Measurements from ENCODE around the gene SRP68.

The SRP68 gene

DNA sequence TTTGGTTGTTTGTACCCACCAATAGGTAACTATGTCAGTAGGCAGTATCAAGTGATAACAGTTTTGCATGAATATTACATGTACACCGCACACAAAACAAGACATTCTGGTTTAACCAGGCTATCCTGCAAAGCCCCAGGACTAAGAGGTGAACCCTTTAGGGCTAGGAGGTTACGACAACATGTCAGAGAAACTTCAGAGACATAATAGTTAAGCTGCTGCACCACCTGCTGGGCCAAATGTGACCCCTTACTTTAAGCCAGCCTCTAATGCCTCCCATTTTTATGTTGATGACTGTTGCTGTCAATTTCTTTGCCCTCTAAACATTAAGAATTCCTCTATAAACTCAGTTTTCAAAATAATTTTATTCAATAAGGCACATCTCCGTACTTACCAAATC is 15.4 kb downstream of the SRP68 start:
- Histone ChIP-seq H3K36me3 (ENCODE audit: control insufficient read depth in 1 of 2, insufficient read depth in 2 of 2, low read length in 2 of 2) (peaks cover 43 to 87% of the 10 kb centered on the region in 2 donors), H3K4me3 (ENCODE audit: low read depth in 1 of 2, low read length in 2 of 2) (no peak overlapping the region), H3K27me3 (ENCODE audit: control insufficient read depth in 1 of 2, insufficient read depth in 2 of 2, low read length in 2 of 2) (no peaks in the 10 kb centered on the region), H3K4me1 (ENCODE audit: control insufficient read depth in 1 of 2, insufficient read depth in 2 of 2, low read length in 2 of 2) (no peaks in the 10 kb centered on the region), H3K9me3 (ENCODE audit: control insufficient read depth in 1 of 2, low read length in 2 of 2) (no peaks in the 10 kb centered on the region), H3K27ac (ENCODE audit: low read depth, low read length) (no peak overlapping the region), H3K9ac (ENCODE audit: low read depth in 1 of 2, low read length in 2 of 2) (no peak overlapping the region)

DNA sequence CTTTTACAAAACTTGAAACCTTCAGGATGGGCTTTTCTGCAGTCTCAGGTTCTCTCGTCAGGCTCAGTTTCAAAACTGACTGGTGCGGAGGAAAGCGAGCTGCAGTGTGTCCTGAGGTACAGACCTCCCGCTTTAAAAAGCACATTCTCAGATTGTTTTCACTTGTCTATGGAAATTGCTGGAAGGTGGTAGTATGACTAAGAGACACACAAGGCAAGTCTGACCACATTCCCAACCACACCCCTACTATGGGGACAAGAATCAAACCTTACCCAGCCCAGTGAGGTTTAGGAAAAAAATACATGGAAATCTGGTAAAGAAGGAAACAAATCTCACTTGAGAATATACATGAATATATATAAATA is 18.2 kb downstream of the SRP68 start:
- peaks cover 37 to 86% of the 10 kb centered on the region in 2 donors for H3K36me3 ChIP-seq (ENCODE audit: control insufficient read depth in 1 of 2, insufficient read depth in 2 of 2, low read length in 2 of 2)
- no peaks in the 10 kb centered on the region for H3K9me3 ChIP-seq (ENCODE audit: control insufficient read depth in 1 of 2, low read length in 2 of 2)
- no peaks in the 10 kb centered on the region for H3K4me1 ChIP-seq (ENCODE audit: control insufficient read depth in 1 of 2, insufficient read depth in 2 of 2, low read length in 2 of 2)
- no peak overlapping the region for H3K9ac ChIP-seq (ENCODE audit: low read depth in 1 of 2, low read length in 2 of 2)
- H3K27ac ChIP-seq (ENCODE audit: low read depth, low read length): no peak overlapping the region
- H3K27me3 ChIP-seq (ENCODE audit: control insufficient read depth in 1 of 2, insufficient read depth in 2 of 2, low read length in 2 of 2): no peaks in the 10 kb centered on the region
- H3K4me3 ChIP-seq (ENCODE audit: low read depth in 1 of 2, low read length in 2 of 2): no peak overlapping the region

DNA sequence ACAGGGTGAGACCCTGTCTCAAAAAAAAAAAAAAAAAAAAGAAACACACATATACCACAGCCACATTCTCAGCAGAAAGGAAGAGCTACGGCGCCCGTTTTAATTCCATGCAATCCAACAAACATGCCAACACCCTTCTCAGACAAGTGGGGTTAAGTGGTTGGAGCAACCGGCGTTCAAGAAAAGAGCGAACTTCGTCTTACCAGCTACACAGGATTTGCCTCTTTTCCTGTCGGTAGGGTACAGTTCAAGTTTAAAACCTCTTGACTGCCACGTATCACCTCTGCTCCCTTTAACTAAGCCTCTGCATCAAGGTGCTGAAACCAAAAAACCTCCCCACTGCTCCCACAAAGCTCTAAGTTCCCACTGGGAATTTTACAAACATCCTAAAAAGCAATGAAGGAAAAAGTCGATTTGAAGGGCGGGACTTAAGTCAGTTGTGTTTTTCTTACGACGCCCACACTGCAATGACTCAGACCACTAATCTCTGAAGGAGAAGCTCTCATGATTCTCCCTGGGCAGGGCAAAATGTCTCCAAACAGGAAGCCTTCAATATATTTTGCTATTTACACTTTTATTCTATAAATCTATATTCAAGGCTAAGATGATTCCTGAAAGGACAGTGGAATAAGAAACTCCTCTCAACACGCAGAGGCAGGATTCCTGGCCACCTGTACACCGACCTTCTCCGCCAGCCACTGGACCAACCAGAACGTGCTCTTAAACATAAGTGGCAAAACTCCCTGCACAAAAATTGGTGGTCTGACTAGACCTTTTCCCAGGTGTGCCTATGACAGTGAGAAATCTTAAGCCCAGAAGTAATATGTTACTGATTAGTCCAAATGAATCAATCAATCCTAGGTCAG is 18.8 kb downstream of the SRP68 start:
- Histone ChIP-seq H3K9me3 (ENCODE audit: control insufficient read depth in 1 of 2, low read length in 2 of 2) (no peaks in the 10 kb centered on the region), H3K9ac (ENCODE audit: low read depth in 1 of 2, low read length in 2 of 2) (no peak overlapping the region), H3K36me3 (ENCODE audit: control insufficient read depth in 1 of 2, insufficient read depth in 2 of 2, low read length in 2 of 2) (peaks cover 37 to 87% of the 10 kb centered on the region in 2 donors), H3K27ac (ENCODE audit: low read depth, low read length) (no peak overlapping the region), H3K4me3 (ENCODE audit: low read depth in 1 of 2, low read length in 2 of 2) (no peak overlapping the region), H3K4me1 (ENCODE audit: control insufficient read depth in 1 of 2, insufficient read depth in 2 of 2, low read length in 2 of 2) (no peaks in the 10 kb centered on the region), H3K27me3 (ENCODE audit: control insufficient read depth in 1 of 2, insufficient read depth in 2 of 2, low read length in 2 of 2) (no peaks in the 10 kb centered on the region)

DNA sequence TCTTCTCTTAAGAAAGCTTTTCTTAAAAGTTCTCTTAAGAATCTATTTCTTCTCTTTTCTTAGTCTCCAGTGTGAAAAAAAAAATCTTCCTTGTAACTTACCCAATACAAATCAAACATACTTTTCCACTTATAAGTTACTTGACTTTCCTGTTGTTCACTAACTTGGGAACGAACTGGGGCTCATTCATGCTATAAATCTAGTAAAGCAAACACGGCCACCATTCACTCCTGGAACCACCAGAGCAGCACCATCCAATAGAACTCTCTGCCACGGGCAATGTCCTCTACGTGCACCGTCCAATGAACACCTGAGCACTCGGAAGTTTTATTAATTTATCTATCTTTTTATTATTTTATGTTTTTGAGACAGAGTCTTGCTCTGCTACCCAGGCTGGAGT is 20.8 kb downstream of the SRP68 start:
- H3K27ac ChIP-seq (ENCODE audit: low read depth, low read length): no peak overlapping the region
- H3K27me3 ChIP-seq (ENCODE audit: control insufficient read depth in 1 of 2, insufficient read depth in 2 of 2, low read length in 2 of 2): no peaks in the 10 kb centered on the region
- H3K4me3 ChIP-seq (ENCODE audit: low read depth in 1 of 2, low read length in 2 of 2): no peak overlapping the region
- H3K9me3 ChIP-seq (ENCODE audit: control insufficient read depth in 1 of 2, low read length in 2 of 2): no peaks in the 10 kb centered on the region
- no peak overlapping the region for H3K9ac ChIP-seq (ENCODE audit: low read depth in 1 of 2, low read length in 2 of 2)
- H3K36me3 ChIP-seq (ENCODE audit: control insufficient read depth in 1 of 2, insufficient read depth in 2 of 2, low read length in 2 of 2): peaks cover 32 to 85% of the 10 kb centered on the region in 2 donors
- H3K4me1 ChIP-seq (ENCODE audit: control insufficient read depth in 1 of 2, insufficient read depth in 2 of 2, low read length in 2 of 2): no peaks in the 10 kb centered on the region

DNA sequence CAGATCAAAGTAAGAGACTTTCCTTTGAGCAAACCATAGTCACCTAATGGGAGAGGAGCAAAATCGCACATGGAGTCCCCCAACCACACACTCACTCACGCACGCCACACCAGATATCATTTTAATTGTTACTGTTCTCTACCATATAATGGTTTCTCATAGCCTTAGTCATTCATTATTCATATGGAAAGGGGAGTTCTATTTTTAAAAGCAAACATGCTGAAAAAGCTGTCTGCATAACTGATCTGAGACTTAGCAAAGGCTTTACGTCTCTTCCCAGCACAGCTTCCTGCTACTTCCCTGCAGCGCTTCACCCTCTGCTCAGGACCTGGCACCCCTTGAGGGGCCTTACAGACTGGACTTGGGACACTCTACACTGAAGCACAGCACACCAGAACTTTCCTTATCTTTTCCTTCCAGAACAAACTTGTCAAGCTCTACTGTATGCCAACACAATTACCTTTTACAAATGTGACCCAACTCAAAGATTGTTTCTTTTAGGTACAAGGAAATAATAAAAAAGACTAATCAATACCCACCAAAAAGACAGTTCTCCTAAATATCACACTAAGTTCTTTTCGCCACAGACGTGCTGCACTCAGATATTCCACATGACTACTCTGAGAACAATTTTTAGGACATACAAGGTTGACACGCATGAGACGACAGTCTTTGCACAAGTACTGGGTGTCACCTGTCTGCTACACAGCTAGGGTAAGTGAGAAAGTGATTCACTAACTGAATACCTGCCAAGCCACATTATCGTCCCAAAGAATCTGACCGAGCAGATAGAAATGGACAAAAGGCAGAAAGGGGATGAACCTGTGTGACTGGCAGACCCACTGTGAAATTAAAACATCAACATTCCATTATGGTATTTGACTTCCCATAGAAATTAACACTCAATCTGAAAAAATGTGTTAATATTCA is 21.5 kb downstream of the SRP68 start:
- no peaks in the 10 kb centered on the region for H3K4me1 ChIP-seq (ENCODE audit: control insufficient read depth in 1 of 2, insufficient read depth in 2 of 2, low read length in 2 of 2)
- peaks cover 24 to 85% of the 10 kb centered on the region in 2 donors for H3K36me3 ChIP-seq (ENCODE audit: control insufficient read depth in 1 of 2, insufficient read depth in 2 of 2, low read length in 2 of 2)
- H3K27me3 ChIP-seq (ENCODE audit: control insufficient read depth in 1 of 2, insufficient read depth in 2 of 2, low read length in 2 of 2): no peaks in the 10 kb centered on the region
- H3K27ac ChIP-seq (ENCODE audit: low read depth, low read length): no peak overlapping the region
- H3K4me3 ChIP-seq (ENCODE audit: low read depth in 1 of 2, low read length in 2 of 2): no peak overlapping the region
- no peak overlapping the region for H3K9ac ChIP-seq (ENCODE audit: low read depth in 1 of 2, low read length in 2 of 2)
- no peaks in the 10 kb centered on the region for H3K9me3 ChIP-seq (ENCODE audit: control insufficient read depth in 1 of 2, low read length in 2 of 2)

DNA sequence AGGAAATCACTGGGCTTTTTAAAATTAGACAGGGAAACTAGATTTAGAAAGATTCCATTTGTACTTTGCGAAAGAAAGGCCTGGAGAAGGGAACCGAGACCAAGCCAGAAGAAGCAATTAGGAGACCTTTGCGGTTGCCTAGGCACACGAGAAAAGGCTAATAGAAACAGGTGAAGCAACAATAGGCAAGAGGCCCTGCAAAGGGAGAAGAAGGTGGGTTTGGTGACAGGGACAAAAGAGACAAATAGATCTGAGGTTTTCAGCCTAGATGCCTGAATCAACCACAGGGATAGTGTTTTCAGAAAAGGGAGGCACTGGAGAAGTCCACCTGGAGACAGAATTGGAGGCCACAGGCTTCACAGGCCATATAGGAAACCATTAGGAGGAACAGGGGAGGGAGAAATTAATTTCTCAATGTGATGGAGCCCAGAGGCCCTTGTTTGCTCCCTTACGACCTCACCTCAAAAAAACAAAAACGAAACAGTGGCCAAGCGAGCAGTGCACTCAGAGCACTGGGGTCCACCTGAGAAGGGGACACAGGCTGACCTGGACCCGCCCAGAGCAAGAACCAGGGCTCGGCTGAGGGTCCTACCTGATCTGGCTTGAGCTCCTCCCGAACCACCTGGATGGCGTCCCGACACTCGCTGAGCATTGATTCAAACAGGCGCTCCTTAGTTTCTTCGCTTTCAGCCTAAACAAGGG is 22.3 kb downstream of the SRP68 start:
- no peaks in the 10 kb centered on the region for H3K4me1 ChIP-seq (ENCODE audit: control insufficient read depth in 1 of 2, insufficient read depth in 2 of 2, low read length in 2 of 2)
- H3K27me3 ChIP-seq (ENCODE audit: control insufficient read depth in 1 of 2, insufficient read depth in 2 of 2, low read length in 2 of 2): no peaks in the 10 kb centered on the region
- no peak overlapping the region for H3K4me3 ChIP-seq (ENCODE audit: low read depth in 1 of 2, low read length in 2 of 2)
- no peak overlapping the region for H3K9ac ChIP-seq (ENCODE audit: low read depth in 1 of 2, low read length in 2 of 2)
- no peak overlapping the region for H3K27ac ChIP-seq (ENCODE audit: low read depth, low read length)
- H3K9me3 ChIP-seq (ENCODE audit: control insufficient read depth in 1 of 2, low read length in 2 of 2): no peaks in the 10 kb centered on the region
- peaks cover 24 to 87% of the 10 kb centered on the region in 2 donors for H3K36me3 ChIP-seq (ENCODE audit: control insufficient read depth in 1 of 2, insufficient read depth in 2 of 2, low read length in 2 of 2)

DNA sequence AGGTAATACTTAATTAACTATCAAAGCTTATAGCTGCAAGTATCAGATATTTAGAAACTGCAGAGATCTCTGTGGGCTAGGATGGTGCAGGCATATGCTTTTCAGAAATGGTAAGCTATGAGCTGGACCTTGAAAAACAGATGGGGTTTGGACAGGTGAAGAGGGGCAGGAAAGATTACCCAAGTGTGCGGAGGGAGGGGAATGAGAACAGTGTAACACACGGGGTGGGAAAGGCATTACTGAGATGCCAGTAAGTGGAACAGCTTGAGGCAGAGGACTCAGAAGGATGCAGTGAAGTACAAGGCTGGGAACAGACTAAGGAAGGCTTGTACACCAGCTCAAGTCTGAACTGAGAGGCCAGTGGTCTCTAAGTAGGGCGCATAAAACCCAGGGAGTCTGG is 23.1 kb downstream of the SRP68 start:
- Histone ChIP-seq H3K36me3 (ENCODE audit: control insufficient read depth in 1 of 2, insufficient read depth in 2 of 2, low read length in 2 of 2) (peaks cover 27 to 89% of the 10 kb centered on the region in 2 donors), H3K4me3 (ENCODE audit: low read depth in 1 of 2, low read length in 2 of 2) (no peak overlapping the region), H3K9me3 (ENCODE audit: control insufficient read depth in 1 of 2, low read length in 2 of 2) (no peaks in the 10 kb centered on the region), H3K27ac (ENCODE audit: low read depth, low read length) (no peak overlapping the region), H3K4me1 (ENCODE audit: control insufficient read depth in 1 of 2, insufficient read depth in 2 of 2, low read length in 2 of 2) (no peaks in the 10 kb centered on the region), H3K27me3 (ENCODE audit: control insufficient read depth in 1 of 2, insufficient read depth in 2 of 2, low read length in 2 of 2) (no peaks in the 10 kb centered on the region), H3K9ac (ENCODE audit: low read depth in 1 of 2, low read length in 2 of 2) (no peak overlapping the region)

- Histone ChIP-seq H3K27ac (ENCODE audit: low read depth, low read length) (no peak overlapping the region), H3K4me1 (ENCODE audit: control insufficient read depth in 1 of 2, insufficient read depth in 2 of 2, low read length in 2 of 2) (no peaks in the 10 kb centered on the region), H3K4me3 (ENCODE audit: low read depth in 1 of 2, low read length in 2 of 2) (no peak overlapping the region), H3K27me3 (ENCODE audit: control insufficient read depth in 1 of 2, insufficient read depth in 2 of 2, low read length in 2 of 2) (no peaks in the 10 kb centered on the region), H3K9ac (ENCODE audit: low read depth in 1 of 2, low read length in 2 of 2) (no peak overlapping the region), H3K36me3 (ENCODE audit: control insufficient read depth in 1 of 2, insufficient read depth in 2 of 2, low read length in 2 of 2) (peaks cover 32 to 89% of the 10 kb centered on the region in 2 donors), H3K9me3 (ENCODE audit: control insufficient read depth in 1 of 2, low read length in 2 of 2) (no peaks in the 10 kb centered on the region)
Observed at GRCh38 chr17:76048711-76049110, 23.6 kb downstream of the SRP68 start.

GRCh38 chr17:76048025-76048605 is 24.2 kb downstream of the SRP68 start:
- no peak overlapping the region for H3K27ac ChIP-seq (ENCODE audit: low read depth, low read length)
- H3K27me3 ChIP-seq (ENCODE audit: control insufficient read depth in 1 of 2, insufficient read depth in 2 of 2, low read length in 2 of 2): no peaks in the 10 kb centered on the region
- no peak overlapping the region for H3K9ac ChIP-seq (ENCODE audit: low read depth in 1 of 2, low read length in 2 of 2)
- H3K9me3 ChIP-seq (ENCODE audit: control insufficient read depth in 1 of 2, low read length in 2 of 2): no peaks in the 10 kb centered on the region
- no peak overlapping the region for H3K4me3 ChIP-seq (ENCODE audit: low read depth in 1 of 2, low read length in 2 of 2)
- peaks cover 38 to 89% of the 10 kb centered on the region in 2 donors for H3K36me3 ChIP-seq (ENCODE audit: control insufficient read depth in 1 of 2, insufficient read depth in 2 of 2, low read length in 2 of 2)
- no peaks in the 10 kb centered on the region for H3K4me1 ChIP-seq (ENCODE audit: control insufficient read depth in 1 of 2, insufficient read depth in 2 of 2, low read length in 2 of 2)
